BE2C (cell line): ENCODE measurements around the gene ACOT7.

ENCODE experiments used
- DNase-seq: peaks from one replicate; pipeline ENCODE4 v3.0.0-alpha.2; 2020
- H3K27me3 ChIP-seq: fragments of 250-450 bp; sonication (Bioruptor Pico); 2 replicates; pipeline ENCODE4 v1.5.1; 2020; ENCODE audit warnings: mild to moderate bottlenecking
- H3K36me3 ChIP-seq: fragments of 250-450 bp; sonication (Bioruptor Pico); 2 replicates; pipeline ENCODE4 v1.5.1; 2020; ENCODE audit warnings: mild to moderate bottlenecking
- H3K4me1 ChIP-seq: fragments of 250-450 bp; sonication (Bioruptor Pico); 2 replicates; pipeline ENCODE4 v1.5.1; 2020
- H3K4me3 ChIP-seq: 2 replicates; pipeline ENCODE4 v1.5.1; 2011; ENCODE audit warnings: low read depth, low read length
- H3K9me3 ChIP-seq: fragments of 250-450 bp; sonication (Bioruptor Pico); 2 replicates; pipeline ENCODE4 v1.5.1; 2020
- CTCF ChIP-seq: IDR thresholded peaks from 2 replicates; pipeline ENCODE4 v1.5.1; 2012; ENCODE audit warnings: mild to moderate bottlenecking, low read depth, low read length

ACOT7 gene

DNA sequence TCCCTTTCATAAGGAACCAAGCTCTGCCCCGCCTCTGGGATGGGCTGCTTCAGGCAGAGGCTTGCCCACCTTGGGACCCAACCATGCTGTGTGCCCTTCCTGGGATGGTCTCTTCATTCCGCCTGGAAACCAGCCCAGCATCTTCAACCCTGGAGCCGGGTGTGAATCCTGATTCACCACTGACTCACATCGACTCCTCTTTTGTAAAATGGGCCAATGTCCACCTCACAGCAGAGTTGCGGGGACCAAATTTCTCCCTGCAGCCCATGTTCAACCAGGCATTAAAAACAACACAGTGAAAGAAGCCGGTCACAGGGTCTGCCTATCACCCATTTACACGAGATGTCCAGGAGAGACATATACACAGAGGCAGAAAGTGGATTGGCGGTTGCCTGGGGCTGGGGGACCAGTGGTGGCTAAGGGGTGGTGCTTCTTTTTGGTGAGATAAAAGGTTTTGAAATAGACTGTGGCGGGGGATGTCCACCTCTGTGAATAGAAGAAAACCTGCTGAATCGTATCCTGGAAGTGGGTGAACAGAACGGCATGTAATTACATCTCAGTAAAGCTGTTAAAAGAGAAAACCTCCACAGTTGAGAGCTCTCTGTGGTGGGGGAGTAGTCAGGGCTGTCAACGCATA, 125.8 kb downstream of the ACOT7 start:
- Histone ChIP-seq H3K4me1 (peaks cover 3% of the 10 kb centered on the region), H3K27me3 (no peaks in the 10 kb centered on the region), H3K36me3 (no peaks in the 10 kb centered on the region), H3K9me3 (no peaks in the 10 kb centered on the region), H3K4me3 (no peak overlapping the region)
- no peak for DNase-seq
- no peak for TF ChIP-seq CTCF

DNA sequence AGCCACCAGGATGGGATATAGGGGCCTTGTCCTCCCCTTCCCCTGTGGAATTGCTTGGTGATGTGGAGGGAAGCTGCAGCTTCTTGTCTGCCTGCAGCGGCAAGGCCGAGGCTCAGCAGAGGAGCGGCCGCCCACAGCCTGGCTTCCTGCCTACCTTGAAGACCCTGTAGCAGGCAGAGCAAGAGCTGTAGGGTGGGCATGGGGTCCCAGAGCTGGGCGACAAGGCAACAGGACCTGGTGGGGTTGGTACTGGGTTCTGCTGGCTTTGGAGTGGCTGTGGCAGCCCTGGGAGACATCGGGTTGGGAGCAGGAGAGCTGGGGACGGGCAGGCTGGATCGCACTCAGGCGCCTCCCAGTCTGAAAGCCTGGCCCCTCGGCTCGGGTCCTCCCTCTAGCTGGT, 126.9 kb downstream of the ACOT7 start:
- H3K36me3 ChIP-seq, result no peaks in the 10 kb centered on the region
- DNase-seq, result no peak
- peaks cover 3% of the 10 kb centered on the region for H3K4me1 ChIP-seq
- H3K9me3 ChIP-seq, result no peaks in the 10 kb centered on the region
- H3K27me3 ChIP-seq, result no peaks in the 10 kb centered on the region
- no peak for TF ChIP-seq CTCF
- no peak overlapping the region for H3K4me3 ChIP-seq

DNA sequence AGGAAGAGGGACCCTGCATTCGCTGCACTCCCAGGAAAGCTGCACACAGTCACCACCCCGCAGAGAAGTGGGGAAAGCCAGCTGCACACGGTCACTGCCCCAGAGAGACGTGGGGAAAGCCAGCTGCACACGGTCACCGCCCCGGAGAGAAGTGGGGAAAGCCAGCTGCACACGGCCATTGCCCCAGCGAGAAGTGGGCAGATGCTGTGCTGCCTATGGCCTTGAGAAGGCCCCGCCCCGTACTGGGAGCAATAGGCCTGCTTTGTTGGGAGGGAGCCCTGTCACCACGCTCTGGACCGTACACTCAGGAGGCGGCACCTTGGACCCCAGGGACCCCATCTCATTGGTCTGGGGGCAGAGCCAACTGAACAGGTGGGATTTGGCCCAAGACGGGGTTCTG, 128.4 kb downstream of the ACOT7 start:
- Histone ChIP-seq H3K4me3 (no peak overlapping the region), H3K4me1 (no peaks in the 10 kb centered on the region), H3K27me3 (no peaks in the 10 kb centered on the region), H3K9me3 (no peaks in the 10 kb centered on the region), H3K36me3 (no peaks in the 10 kb centered on the region)
- no peak for TF ChIP-seq CTCF
- DNase-seq, result no peak

DNA sequence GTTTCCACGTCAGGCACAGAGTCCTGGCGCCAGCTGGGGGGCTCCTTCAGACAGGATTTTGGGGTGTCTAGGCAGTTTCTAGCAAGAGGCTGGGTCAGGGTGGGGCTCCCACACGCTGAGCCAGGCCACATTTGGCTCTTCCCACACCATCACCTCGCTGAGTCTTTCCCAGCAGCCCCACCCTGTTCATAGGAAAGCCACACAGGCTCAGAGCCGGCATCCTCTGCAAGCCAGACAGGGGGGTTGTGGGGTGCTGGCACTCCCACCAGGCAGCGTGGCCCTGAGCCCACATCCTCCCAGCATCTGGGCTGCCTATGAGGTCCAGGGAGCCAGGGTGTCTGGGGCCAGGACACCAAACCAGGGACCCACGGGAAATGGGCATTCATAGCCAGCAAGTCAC, 129.9 kb downstream of the ACOT7 start:
- no peaks in the 10 kb centered on the region for H3K9me3 ChIP-seq
- DNase-seq, result no peak
- no peak for TF ChIP-seq CTCF
- H3K27me3 ChIP-seq, result no peaks in the 10 kb centered on the region
- no peak overlapping the region for H3K4me3 ChIP-seq
- no peaks in the 10 kb centered on the region for H3K36me3 ChIP-seq
- no peaks in the 10 kb centered on the region for H3K4me1 ChIP-seq

GRCh38 chr1:6262555-6263420, 130.8 kb downstream of the ACOT7 start:
- no peaks in the 10 kb centered on the region for H3K36me3 ChIP-seq
- no peak for DNase-seq
- no peaks in the 10 kb centered on the region for H3K27me3 ChIP-seq
- H3K4me3 ChIP-seq, result no peak overlapping the region
- no peak for TF ChIP-seq CTCF
- no peaks in the 10 kb centered on the region for H3K4me1 ChIP-seq
- H3K9me3 ChIP-seq, result no peaks in the 10 kb centered on the region

GRCh38 chr1:6261615-6261995, 132.0 kb downstream of the ACOT7 start:
- Histone ChIP-seq H3K9me3 (no peaks in the 10 kb centered on the region), H3K4me1 (no peaks in the 10 kb centered on the region), H3K36me3 (no peaks in the 10 kb centered on the region), H3K4me3 (no peak overlapping the region; the same call in 1 of the 2 replicates), H3K27me3 (no peaks in the 10 kb centered on the region)
- TF ChIP-seq CTCF, result no peak
- DNase-seq, result no peak
